Activated CD4-positive, alpha-beta T cell treated with anti-CD3 and anti-CD28 coated beads for 1 hour (primary cell): ENCODE measurements around the gene ESM1.

Experiments
- DNase-seq: peaks from one replicate; pipeline ENCODE4 v3.0.0-alpha.2; 2020

Gene ESM1

GRCh38 chr5:54975701-54976100 is 9.7 kb downstream of the ESM1 start:
- DNase-seq = no peak

DNA sequence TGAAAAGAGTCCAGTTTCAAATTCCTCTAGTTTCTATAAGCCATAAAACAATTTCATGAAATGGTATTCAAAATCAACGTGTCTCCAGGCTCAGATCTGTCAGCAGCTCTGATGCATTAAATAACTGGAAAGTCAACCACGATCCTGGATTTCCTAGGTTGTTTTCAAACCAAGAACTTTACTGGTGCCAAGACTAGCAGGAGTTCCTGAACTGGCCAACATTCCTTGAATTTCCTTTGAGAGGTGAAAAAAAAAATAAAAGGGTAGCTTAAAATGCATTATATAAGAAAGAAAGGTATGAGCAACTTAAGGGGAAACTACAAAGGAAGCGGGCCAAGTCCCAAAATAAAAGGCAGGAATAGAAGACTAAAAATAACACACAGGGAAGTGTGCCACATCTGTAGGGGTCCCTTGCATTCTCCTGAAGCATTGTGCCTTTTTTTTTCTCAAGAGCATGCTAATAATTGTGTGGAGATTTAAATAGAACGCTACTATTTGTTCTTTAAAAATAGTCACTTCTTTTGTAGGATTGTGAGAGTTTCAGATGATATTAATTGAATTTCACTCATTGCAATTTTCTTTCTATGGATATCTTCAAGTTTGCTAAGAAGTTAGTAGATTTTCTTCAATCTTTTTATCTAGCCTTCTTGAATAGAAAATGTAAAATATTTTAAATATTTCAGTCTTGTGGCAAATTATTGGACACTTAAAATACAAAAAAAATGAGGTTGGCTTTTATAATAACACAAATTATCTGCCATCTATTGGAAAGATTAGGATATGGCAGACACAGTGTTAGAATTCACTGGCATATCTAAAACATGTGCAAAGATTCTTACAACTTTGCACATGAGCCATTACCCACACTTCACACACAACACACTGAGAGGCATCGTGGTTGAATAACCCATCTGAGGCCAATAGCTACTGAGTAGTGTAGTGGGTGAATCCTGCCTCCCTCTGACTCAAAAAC is 15.3 kb downstream of the ESM1 start:
- no peak for DNase-seq

GRCh38 chr5:54969242-54969641 is 16.2 kb downstream of the ESM1 start:
- DNase-seq = no peak

DNA sequence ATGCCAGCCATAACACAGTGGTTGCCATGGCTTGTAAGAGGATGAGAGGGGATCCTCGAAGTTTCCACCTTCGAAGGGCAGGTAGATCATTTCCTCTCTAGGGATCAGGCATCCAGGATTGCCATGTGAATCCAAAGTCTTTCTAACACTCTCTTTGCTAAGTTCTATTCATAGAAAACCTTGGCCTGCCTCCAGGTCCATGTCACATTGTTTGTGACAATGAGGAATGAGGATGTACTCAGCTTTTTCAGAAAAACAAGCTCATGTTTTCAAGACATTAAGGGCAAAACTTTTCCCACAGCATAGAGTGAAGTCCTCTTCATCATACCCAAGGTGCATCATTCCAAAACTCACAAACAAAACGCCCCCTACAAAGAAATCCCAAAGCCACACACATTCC is 19.6 kb downstream of the ESM1 start:
- no peak for DNase-seq

DNA sequence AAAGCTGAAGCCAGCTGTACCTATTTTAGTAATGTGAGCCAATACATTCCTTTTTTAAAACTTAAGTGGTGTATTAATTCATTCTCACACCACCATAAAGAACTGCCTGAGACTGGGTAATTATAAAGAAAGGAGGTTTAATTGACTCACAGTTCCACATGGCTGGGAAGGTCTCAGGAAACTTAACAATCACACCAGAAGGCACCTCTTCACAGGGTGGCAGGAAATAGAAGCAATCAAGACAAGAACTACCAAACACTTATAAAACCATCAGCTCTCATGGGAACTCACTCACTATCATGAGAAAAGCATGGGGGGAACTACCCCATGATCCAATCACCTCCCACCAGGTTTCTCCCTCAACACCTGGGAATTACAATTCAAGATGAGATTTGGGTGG is 21.0 kb downstream of the ESM1 start:
- no peak for DNase-seq

DNA sequence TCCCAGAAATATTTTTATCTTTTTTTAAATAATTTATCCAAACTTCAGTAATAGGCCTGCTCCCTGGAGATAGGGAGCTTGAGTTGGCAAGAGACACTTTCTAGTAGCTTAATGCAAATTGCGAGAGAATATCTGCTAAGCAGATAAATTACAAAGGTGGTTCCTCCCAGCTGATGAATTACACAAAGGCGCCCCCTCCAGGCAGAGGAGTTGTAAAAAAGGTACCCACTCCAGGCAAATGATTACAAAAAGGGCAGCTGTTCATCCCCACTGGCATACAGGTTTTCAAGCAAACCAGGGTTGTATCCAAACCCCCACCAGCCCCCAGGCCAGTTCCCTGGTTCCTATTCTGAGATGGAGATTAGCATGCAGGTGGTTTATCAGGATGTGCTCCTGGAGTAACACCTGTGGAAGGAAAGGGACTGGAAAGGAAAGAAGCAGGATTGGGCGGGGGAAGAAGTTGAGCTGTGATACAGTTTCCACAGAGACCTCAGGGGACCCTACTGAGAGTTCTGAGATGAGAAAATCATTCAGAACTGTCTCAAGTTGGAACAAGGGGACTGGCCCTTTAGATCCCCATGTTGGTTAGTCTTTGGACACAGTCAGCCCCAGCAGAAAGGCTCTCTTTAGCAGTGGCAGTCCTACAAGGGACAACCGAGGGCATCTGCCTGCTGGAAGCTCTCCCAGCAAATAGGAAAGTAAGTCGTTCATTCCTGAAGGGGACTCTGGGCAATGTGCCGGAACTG is 25.5 kb downstream of the ESM1 start:
- DNase-seq = no peak

DNA sequence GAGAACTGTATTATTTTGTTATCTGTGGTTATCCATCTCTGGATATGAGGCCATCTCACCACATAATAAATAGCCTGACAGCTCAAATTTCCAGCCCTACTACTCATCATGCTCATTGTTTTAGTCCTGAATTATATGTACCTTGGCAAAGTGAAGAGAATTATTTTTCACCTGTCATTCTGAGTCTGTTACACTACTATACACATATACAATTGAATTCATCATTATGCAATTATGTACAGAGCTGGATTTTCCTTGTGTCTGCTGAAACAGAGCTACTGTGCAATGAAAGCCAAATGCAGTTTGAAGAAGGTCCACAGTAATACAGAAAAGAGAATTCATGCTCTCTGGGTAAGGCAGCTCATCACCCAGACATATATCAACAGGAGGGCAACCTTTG is 28.5 kb downstream of the ESM1 start:
- no peak for DNase-seq

DNA sequence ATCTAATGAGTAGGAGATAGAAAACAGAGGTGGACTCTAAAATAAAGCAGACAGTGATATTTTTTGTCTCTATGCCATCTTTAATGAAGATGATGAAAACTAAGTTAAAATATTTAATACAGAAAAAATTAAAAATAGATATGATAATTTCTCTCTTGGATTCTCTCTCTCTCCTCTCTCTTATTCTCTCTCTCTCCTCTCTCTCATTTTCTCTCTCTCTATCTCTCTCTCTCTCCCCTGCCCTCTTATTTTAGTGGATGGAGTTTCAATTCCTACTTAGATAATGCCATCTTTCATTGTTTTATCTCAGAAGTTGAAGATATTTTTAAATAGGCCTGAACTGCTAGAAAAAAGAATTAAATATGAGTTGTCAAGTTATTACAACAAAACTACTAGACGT is 38.2 kb downstream of the ESM1 start:
- no peak for DNase-seq

DNA sequence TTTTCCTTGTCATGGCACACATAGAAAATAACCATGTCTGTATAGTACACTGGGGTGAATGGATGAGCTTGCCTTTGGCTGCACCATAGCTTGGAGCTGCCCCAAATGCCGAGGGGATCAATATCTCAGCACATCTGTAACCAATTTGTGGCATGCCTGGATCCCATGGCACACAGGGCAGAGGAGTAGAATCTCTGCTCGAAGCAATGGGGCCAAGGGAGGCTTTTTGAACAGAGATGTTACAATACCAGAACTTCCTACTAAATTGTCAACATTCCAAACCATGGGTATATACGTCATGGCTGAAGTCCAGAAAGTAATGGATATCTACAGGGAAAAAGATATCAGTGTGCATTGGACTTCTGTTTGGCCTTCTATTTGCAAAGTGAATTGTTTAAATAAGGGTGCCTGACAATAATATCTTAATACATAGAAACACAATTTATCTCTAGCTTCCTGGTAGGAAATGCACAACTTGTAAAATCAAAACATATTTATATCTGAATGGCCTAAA is 39.0 kb downstream of the ESM1 start:
- DNase-seq = no peak

GRCh38 chr5:54944364-54944763 is 41.0 kb downstream of the ESM1 start:
- DNase-seq = no peak

GRCh38 chr5:54942064-54942778 is 43.2 kb downstream of the ESM1 start:
- no peak for DNase-seq

DNA sequence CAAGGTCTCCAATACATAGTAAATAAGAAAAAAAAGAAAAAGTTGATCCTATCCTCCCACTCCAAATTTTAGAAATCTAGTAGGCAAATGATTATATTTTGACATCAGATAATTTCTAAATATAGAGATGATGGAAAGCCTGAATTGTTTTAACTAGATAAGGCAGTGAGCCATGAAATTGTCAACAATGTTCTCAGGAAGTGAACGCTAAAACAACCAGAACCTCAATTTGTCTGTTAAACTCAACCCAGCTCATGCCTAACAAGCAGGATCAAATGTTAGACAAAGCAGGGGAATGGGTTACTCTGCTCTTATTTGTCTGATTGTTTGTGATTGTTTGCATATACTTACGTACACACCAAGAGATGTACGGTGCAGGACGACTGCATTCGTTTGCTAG is 49.2 kb downstream of the ESM1 start:
- DNase-seq = no peak

- DNase-seq = no peak
Measured at GRCh38 chr5:54932789-54933188, 52.6 kb downstream of the ESM1 start.

- no peak for DNase-seq
Measured at GRCh38 chr5:54930736-54931135, 54.7 kb downstream of the ESM1 start.
